GM12878 (cell line): ENCODE data around the gene ARL5A. TPM values are rescaled to one million over a fixed set of nuclear protein-coding genes. Genes with fewer than 3 reads are reported as not detected.

Experiments used
- ATAC-seq: fragments of 200-7000 bp; cut with Tn5 transposase; 3 replicates; pipeline ENCODE4 v1.9.1; 2020; ENCODE audit warnings: mild to moderate bottlenecking, moderate library complexity
- BruUV-seq: library from RNA; stranded (reverse); fragments of 400-500 nt; replicated peaks from 2 replicates; lab custom pipeline; 2021; lab: Mats Ljungman, UMichigan
- CTCF ChIA-PET: fragments of 300-600 bp; sonication (Branson Sonifier 250); formaldehyde crosslinking; extraction: SDS; loops from one replicate; lab custom pipeline; 2021; ENCODE audit warnings: inconsistent platforms; lab: Yijun Ruan, JAX
- POLR2A ChIA-PET: fragments of 350-600 bp; formaldehyde crosslinking; extraction: SDS; loops from one replicate; lab custom pipeline; 2021; ENCODE audit warnings: inconsistent platforms; lab: Charles Lee
- RAD21 ChIA-PET: fragments of 300-600 bp; sonication (Branson Sonifier 250); formaldehyde crosslinking; loops from one replicate; lab custom pipeline; 2023; ENCODE audit warnings: antibody characterized with exemption; ENCODE audit not compliant: unreplicated experiment; lab: Charles Lee
- SMC1A ChIA-PET: fragments of 300-600 bp; sonication (Branson Sonifier 250); formaldehyde crosslinking; loops from one replicate; lab custom pipeline; 2023; ENCODE audit not compliant: unreplicated experiment, uncharacterized antibody; lab: Charles Lee
- DNase-seq: peaks from one replicate; pipeline ENCODE4 v3.0.0-alpha.2; 2011; ENCODE audit warnings: low read depth, low spot score
- FAIRE-seq: peaks from 3 replicates; lab custom pipeline; 2011; peaks lifted over from hg19 to GRCh38; lab: Jason Lieb, UNC
- H2AFZ ChIP-seq: 2 replicates; pipeline ENCODE4 v1.6.0; 2011; ENCODE audit warnings: low read depth, low read length, control low read depth; ENCODE audit not compliant: control insufficient read depth
- H3K27ac ChIP-seq: 2 replicates; pipeline ENCODE4 v1.5.1; 2011; ENCODE audit warnings: control low read depth; ENCODE audit not compliant: control insufficient read depth, insufficient read depth
- H3K27me3 ChIP-seq, 2 experiments: replicated peaks in 1 of 2; 2 replicates each; pipeline versions ENCODE4 v1.6.0 to v1.6.1; 2011; ENCODE audit warnings: low read length in 1 of 2; ENCODE audit not compliant: control insufficient read depth in 2 of 2, insufficient read depth in 2 of 2
- H3K36me3 ChIP-seq, 2 experiments: 2 replicates each; pipeline ENCODE4 v1.5.1; 2011; ENCODE audit warnings: low read length in 1 of 2; ENCODE audit not compliant: control insufficient read depth in 2 of 2, insufficient read depth in 2 of 2
- H3K4me1 ChIP-seq: 2 replicates; pipeline ENCODE4 v1.6.1; 2011; ENCODE audit warnings: mild to moderate bottlenecking, low read length, moderate library complexity, mixed read lengths; ENCODE audit not compliant: control insufficient read depth, insufficient read depth
- H3K4me2 ChIP-seq: 2 replicates; pipeline ENCODE4 v1.6.0; 2011; ENCODE audit warnings: control low read depth; ENCODE audit not compliant: control insufficient read depth, insufficient read depth
- H3K4me3 ChIP-seq: fragments of 200-600 bp; sonication (generic); 2 replicates; pipeline ENCODE4 v1.5.1; 2016
- H3K79me2 ChIP-seq: 2 replicates; pipeline ENCODE4 v1.6.0; 2011; ENCODE audit warnings: low read length; ENCODE audit not compliant: control insufficient read depth, insufficient read depth
- H3K9ac ChIP-seq: 2 replicates; pipeline ENCODE4 v1.8.0; 2011; ENCODE audit warnings: low read length, control low read depth, mixed read lengths; ENCODE audit not compliant: control insufficient read depth, insufficient read depth
- H3K9me3 ChIP-seq: replicated peaks from 3 replicates; pipeline ENCODE4 v1.5.1; 2011; ENCODE audit warnings: mild to moderate bottlenecking, low read length; ENCODE audit not compliant: control insufficient read depth, insufficient read depth
- H4K20me1 ChIP-seq: 2 replicates; pipeline ENCODE4 v1.6.0; 2011; ENCODE audit not compliant: control insufficient read depth, insufficient read depth
- ATF7 ChIP-seq: fragments of 450-650 bp; IDR thresholded peaks from 2 replicates; pipeline ENCODE4 v1.6.1; 2016; ENCODE audit warnings: low read depth, mild to moderate bottlenecking
- CREM ChIP-seq: IDR thresholded peaks from 2 replicates; pipeline ENCODE4 v1.6.1; 2014; ENCODE audit warnings: antibody characterized with exemption, low read depth
- ESRRA ChIP-seq: IDR thresholded peaks from 2 replicates; pipeline ENCODE4 v1.6.1; 2012; ENCODE audit warnings: mild to moderate bottlenecking, low read length, improper control_type of control experiment
- HSF1 ChIP-seq: fragments of 150-350 bp; IDR thresholded peaks from 2 replicates; pipeline ENCODE4 v1.6.1; 2014; ENCODE audit warnings: mild to moderate bottlenecking, low read depth, low read length
- MAX ChIP-seq: IDR thresholded peaks from 2 replicates; pipeline ENCODE4 v1.6.1; 2012; ENCODE audit warnings: low read depth, low read length, improper control_type of control experiment
- MEF2A ChIP-seq: IDR thresholded peaks from 2 replicates; pipeline ENCODE4 v1.6.1; 2011; ENCODE audit warnings: low read depth, mild to moderate bottlenecking, low read length, moderate library complexity; ENCODE audit not compliant: insufficient read depth
- MXI1 ChIP-seq: fragments of 150-350 bp; IDR thresholded peaks from 2 replicates; pipeline ENCODE4 v1.6.1; 2011; ENCODE audit warnings: low read depth, mild to moderate bottlenecking, inconsistent platforms, low read length, improper control_type of control experiment
- NBN ChIP-seq: fragments of 450-650 bp; IDR thresholded peaks from 2 replicates; pipeline ENCODE4 v1.6.1; 2016
- NFIC ChIP-seq: IDR thresholded peaks from 2 replicates; pipeline ENCODE4 v1.6.1; 2012; ENCODE audit warnings: low read depth, mild to moderate bottlenecking, inconsistent platforms, low read length, moderate library complexity
- PBX3 ChIP-seq: IDR thresholded peaks from 2 replicates; pipeline ENCODE4 v1.6.1; 2011; ENCODE audit warnings: mild to moderate bottlenecking, low read depth, low read length, moderate library complexity; ENCODE audit not compliant: insufficient replicate concordance
- POLR2A ChIP-seq: IDR thresholded peaks from 2 replicates; pipeline ENCODE4 v1.6.1; 2011; ENCODE audit warnings: low read depth, mild to moderate bottlenecking, low read length
- SMAD1 ChIP-seq: fragments of 450-650 bp; IDR thresholded peaks from 2 replicates; pipeline ENCODE4 v1.6.1; 2018; ENCODE audit warnings: mild to moderate bottlenecking, low read depth; ENCODE audit not compliant: partially characterized antibody
- USF1 ChIP-seq: IDR thresholded peaks from 2 replicates; pipeline ENCODE4 v1.6.1; 2011; ENCODE audit warnings: borderline replicate concordance, low read depth, mild to moderate bottlenecking, moderate library complexity, mixed read lengths, low read length; ENCODE audit not compliant: insufficient read depth; ENCODE audit errors: extremely low read length
- ZBED1 ChIP-seq: IDR thresholded peaks from 2 replicates; pipeline ENCODE4 v1.6.1; 2016; ENCODE audit warnings: borderline replicate concordance
- ZBTB40 ChIP-seq: fragments of 450-650 bp; IDR thresholded peaks from 2 replicates; pipeline ENCODE4 v1.6.1; 2016; ENCODE audit warnings: mild to moderate bottlenecking, moderate library complexity, borderline replicate concordance
- WGBS: methylation state at CpG from one replicate; pipeline ENCODE4 v1.1.6; 2016; ENCODE audit warnings: low lambda C conversion rate; ENCODE audit not compliant: insufficient replicate concordance, insufficient coverage; ENCODE audit errors: missing lambda C conversion rate; 5-methylcytosine and 5-hydroxymethylcytosine counted together
- in situ Hi-C: fragments of 300-500 bp; cut with MboI; formaldehyde crosslinking; loops from 9 replicates; pipeline ENCODE4 v1.14.3; 2018; ENCODE audit warnings: mixed read lengths
- intact Hi-C: fragments of 100-400 bp; cut with micrococcal nuclease; formaldehyde crosslinking; loops from one replicate; pipeline ENCODE4 v1.14.2; 2022; ENCODE audit not compliant: unreplicated experiment
- polyA plus RNA-seq, 11 experiments: library from polyadenylated mRNA; depleted of rRNA in 4 of 11; unstranded in 6 of 11; stranded (reverse) in 5 of 11; fragments of >200 nt; fragmentation: Nextera tagmentation in 4 of 11; fragmentation: Illumina TruSeq in 1 of 11; extraction: Ambion mirVana in 4 of 11; extraction: Trizol in 1 of 11; gene quantifications; 1 replicate in 1 of 11; 2 replicates in 10 of 11; pipeline versions ENCODE4 v1.2.1 to v1.2.3, GENCODE V29; 2011 to 2016; ENCODE audit warnings: inconsistent platforms in 2 of 11, missing spikeins in 2 of 11, low read depth in 1 of 11
- total RNA-seq, 4 experiments: library from RNA; depleted of rRNA in 3 of 4; stranded (reverse); fragments of >200 nt in 3 of 4; fragmentation: Illumina TruSeq in 1 of 4; extraction: Trizol in 1 of 4; gene quantifications; 2 replicates each; pipeline versions ENCODE4 v1.2.1 to v1.2.3, GENCODE V29; 2013 to 2021

The ARL5A gene
- total and polyA plus RNA-seq, 10 of the 15 experiments (the other 5 are each of a cell fraction or from before 2014, with no cell fraction given), result 9.4 to 52.9 (median 32.0) TPM

- POLR2A ChIA-PET, result no interaction called here
- intact Hi-C loops, result no loop called here
- TF ChIP-seq ESRRA (no peak), PBX3 (no peak), ZBTB40 (no peak), ATF7 (no peak), HSF1 (no peak), SMAD1 (no peak), NBN (no peak), POLR2A (no peak), MAX (no peak), MEF2A (no peak), NFIC (no peak), CREM (no peak), USF1 (no peak), ZBED1 (no peak), MXI1 (no peak)
Measured at GRCh38 chr2:151799886-151800292, 28.3 kb downstream of the ARL5A start.

More at GRCh38 chr2:151799886-151800292, 28.3 kb downstream of the ARL5A start:
- FAIRE-seq (no peak), ATAC-seq (no peak), DNase-seq (no peak)
- no peaks in the 10 kb centered on the region for H4K20me1 ChIP-seq
- ChIA-PET RAD21 (no interaction called here), CTCF (no interaction called here), SMC1A (interaction anchor here (0.5 to 0.8 kb wide), 3 partner anchors 274 to 848 kb away, joined by 3 read pairs; no protein-coding TSS in a partner anchor)
- no peak overlapping the region for H3K4me2 ChIP-seq
- H3K36me3 ChIP-seq, result no peaks in the 10 kb centered on the region; a peak in 3 of 4 replicates
- no peak overlapping the region for H3K9ac ChIP-seq
- no peak overlapping the region for H3K27ac ChIP-seq
- no peak overlapping the region for H2AFZ ChIP-seq
- no peak overlapping the region for H3K4me3 ChIP-seq
- H3K79me2 ChIP-seq, result no peaks in the 10 kb centered on the region
- H3K4me1 ChIP-seq, result no peaks in the 10 kb centered on the region
- H3K9me3 ChIP-seq, result no peaks in the 10 kb centered on the region; the same call in 2 of the 3 replicates
- H3K27me3 ChIP-seq, result no peaks in the 10 kb centered on the region
- BruUV-seq, result no TSS peak
- WGBS, result 98% methylated on average over 3 of the region's 3 CpGs
- in situ Hi-C loops, result no loop called here
